HTERT RPE-1 (cell line): ENCODE data around the gene PARD3.
"Not testable (repeated sequence)": the region's sequence is repeated elsewhere in the genome, so short reads cannot be mapped to it uniquely, and the experiment has no call there.

ENCODE experiments used
- in situ Hi-C: fragments of 300-500 bp; cut with MboI; formaldehyde crosslinking; loops from 4 replicates; pipeline ENCODE4 v1.14.3; 2020; ENCODE audit warnings: low sequenced_read_pairs

The PARD3 gene

GRCh38 chr10:34800624-34801023 is 14.5 kb downstream of the PARD3 start:
- in situ Hi-C loops = no loop called here

GRCh38 chr10:34798654-34799053 is 16.4 kb downstream of the PARD3 start:
- in situ Hi-C loops = no loop called here

- in situ Hi-C loops = no loop called here
Measured at GRCh38 chr10:34797155-34797554, 17.9 kb downstream of the PARD3 start.

- in situ Hi-C loops = no loop called here
Measured at GRCh38 chr10:34796133-34796532, 19.0 kb downstream of the PARD3 start.

DNA sequence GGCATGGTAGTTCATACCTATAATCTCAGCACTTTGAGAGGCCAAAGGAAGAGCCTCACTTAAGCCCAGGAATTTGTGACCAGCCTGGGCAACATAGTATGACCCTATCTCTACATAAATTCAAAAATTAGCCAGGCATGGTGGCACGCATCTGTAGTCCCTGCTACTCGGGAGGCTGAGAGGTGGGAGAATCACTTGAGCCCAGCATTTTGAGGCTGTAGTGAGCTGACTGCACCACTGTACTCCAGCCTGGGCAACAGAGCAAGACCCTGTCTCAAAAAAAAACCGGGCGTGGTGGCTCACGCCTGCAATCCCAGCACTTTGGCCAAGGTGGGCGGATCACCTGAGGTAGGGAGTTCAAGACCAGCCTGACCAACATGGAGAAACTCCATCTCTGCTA is 19.8 kb downstream of the PARD3 start:
- in situ Hi-C loops = no loop called here

DNA sequence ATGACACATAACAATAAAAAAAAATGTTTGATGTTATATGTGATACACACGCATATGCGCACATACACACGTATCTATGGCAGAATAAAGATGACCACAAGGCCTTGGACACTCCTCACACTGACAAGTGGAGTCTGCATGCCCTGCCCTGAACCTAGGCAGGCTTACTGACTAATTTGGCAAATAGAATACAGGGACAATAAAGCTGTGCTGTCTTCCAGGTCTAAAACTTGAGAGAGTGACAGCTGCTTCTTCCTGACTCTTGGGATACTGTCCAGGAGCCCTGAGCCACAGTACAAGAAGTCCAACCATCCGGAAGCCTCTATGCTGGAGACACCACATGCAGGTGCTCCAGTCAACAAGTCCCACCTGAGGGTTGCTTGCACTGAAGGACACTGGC is 20.3 kb downstream of the PARD3 start:
- in situ Hi-C loops = no loop called here

GRCh38 chr10:34793581-34793980 is 21.5 kb downstream of the PARD3 start:
- in situ Hi-C loops = not testable (repeated sequence)

GRCh38 chr10:34792881-34793280 is 22.2 kb downstream of the PARD3 start:
- in situ Hi-C loops = no loop called here

- in situ Hi-C loops = no loop called here
Measured at GRCh38 chr10:34791947-34792346, 23.1 kb downstream of the PARD3 start.

- in situ Hi-C loops = no loop called here
Measured at GRCh38 chr10:34791228-34791627, 23.9 kb downstream of the PARD3 start.

DNA sequence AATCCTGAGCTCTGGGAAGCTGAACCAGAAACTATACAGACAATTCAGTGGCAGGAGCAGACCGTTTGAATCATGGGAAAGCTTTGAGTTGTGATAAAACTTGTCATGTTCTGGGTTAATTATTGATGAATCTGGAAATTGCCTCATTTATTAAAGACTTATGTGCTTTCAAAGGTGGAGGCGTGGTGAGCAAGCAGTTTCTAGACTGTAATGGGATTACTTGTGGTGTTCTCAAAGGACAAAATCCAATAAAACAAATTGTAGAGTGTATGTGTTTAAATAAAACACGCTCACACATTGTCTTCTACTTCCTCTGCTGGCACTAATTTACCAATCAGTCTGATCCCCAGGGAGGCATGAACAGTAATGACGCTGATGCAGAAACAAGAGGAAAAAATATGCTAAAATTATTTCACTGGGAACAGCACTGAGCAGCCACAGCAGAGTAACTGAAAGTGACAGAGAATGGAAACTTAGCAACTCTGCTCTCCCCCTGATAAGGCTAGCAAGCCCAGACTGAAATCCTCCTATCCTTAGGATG is 25.1 kb downstream of the PARD3 start:
- in situ Hi-C loops = no loop called here

DNA sequence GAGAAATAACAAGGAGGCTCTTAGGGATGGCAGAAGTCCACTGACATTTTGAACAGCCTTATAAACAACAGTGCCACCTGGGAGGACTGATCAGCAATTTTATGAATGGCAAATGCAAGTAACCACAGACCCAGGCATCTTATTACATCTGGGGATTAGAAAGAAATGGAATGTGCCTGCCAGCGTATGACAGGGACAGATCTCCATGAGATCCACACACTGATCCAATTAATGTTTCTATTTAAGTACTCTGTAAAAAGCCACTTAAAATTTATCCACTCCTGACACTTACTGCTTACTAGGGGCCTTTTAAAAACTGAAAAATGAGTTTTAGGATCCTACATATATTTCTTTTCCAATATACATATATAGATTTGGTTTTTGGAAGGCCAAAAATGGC is 28.6 kb downstream of the PARD3 start:
- in situ Hi-C loops = no loop called here

- in situ Hi-C loops = no loop called here
Measured at GRCh38 chr10:34781711-34782110, 33.4 kb downstream of the PARD3 start.

- in situ Hi-C loops = no loop called here
Measured at GRCh38 chr10:34780818-34781380, 34.2 kb downstream of the PARD3 start.

DNA sequence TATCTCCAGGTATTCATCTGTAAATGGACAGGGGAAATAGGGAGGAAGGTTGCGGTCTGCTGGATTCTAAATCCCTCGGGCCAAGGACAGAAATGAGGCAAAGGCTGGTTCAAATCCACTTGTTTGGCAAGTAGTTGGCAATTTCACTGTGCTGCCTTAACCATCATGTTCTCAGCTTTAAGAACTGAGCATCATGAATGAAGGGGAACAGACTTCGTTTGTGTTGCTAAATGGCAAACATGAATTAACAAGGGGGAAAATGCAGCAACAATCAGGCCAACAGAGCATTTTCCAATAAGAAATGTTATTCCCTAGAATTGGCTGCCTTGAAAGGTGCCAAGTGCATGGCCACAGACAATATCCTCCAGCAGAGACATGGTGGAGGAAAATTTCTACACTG is 36.9 kb downstream of the PARD3 start:
- in situ Hi-C loops = no loop called here

DNA sequence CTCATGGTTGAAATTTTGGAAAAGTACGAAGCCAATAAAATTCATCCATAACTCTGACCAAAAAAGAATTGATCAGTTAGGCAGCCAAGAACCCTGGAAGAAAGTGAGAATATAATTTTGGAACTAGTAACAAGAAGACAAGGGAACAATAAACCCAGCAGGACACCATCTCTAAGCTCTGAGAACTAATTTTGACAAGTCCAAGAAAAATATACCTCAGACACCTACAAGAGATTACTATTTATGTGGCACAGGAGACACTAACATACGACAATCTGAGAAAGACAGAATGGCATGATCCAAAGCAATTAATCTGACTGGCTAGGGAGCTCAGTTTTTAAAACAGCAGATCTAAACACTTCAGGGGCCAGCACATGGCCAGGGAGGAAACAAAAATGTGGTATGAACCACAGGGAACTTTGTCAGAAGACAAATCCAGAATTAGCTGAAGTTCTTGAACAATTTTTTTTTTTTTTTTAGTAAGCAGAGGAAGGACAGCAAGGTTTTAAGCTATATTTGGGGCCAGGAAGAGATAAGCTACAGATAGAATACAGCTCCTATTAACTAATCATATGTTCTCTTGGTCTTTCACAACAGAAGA is 38.9 kb downstream of the PARD3 start:
- in situ Hi-C loops = no loop called here

DNA sequence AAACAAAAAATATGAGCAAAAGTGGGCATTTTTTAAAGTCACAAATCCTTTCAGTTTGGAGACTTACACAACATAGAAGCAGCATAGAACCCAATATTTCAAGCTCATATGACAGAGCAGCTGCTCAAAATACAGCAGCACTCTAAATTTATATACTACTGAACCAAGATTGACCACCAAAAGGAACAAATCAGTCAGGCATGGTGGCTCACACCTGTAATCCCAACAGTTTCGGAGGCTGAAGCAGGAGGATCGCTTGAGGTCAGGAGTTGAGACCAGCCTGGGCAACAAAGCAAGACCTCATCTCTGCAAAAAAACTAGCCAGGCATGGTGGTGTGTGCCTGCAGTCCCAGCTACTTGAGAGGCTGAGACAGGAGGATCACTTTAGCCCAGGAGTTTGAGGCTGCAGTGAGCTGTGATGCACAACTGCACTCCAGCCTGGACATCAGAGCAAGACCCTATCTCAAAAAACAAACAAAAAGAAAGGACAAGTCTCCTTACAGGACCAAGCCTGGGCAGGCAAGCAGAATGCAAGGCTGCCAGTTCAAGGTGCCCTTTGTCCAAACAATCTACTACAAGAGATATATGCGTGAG is 40.0 kb downstream of the PARD3 start:
- in situ Hi-C loops = no loop called here

DNA sequence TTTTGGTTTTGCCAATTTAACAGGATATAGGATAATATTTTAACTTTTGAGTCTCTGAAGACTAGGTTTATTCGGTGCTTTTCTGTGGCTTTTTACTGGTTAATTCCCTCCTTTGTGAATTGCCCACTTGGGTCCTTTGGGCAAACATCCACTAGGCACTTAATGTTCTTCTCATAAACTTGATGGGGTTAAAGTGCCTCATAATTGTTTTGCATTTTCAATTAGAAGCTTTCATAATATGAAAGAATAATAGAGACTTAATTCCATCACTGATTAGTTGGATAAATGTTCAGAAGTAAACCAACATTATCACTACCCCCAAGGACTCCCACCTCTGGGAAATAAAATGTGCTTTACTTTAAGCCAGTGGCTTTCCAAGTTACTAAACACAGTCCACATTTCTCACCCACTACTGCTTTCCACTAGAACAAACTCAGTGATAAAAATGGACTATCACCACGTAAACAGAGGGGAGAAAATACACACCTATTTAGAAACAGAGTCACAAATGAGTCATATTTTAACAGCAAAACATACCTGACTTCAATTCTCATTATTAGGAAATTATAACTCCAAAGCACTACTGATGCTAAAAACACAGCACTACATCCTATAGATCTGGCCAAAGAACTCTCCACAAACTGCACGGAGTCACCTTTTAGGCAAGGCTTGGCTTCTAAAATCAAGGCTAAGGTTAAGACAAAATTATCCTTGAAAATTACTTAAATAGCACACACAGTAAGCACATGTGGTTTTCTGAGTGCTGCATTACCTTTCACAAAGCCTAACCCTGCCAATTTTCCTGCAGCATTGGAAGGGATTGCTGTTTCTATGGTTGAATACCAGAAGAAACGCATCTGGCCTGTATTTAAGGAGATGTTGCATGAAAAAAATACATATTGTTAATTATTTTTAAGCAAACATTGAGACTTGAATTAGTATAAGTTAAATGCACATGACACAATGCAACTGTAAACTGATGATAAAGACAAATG is 41.2 kb downstream of the PARD3 start:
- in situ Hi-C loops = no loop called here

DNA sequence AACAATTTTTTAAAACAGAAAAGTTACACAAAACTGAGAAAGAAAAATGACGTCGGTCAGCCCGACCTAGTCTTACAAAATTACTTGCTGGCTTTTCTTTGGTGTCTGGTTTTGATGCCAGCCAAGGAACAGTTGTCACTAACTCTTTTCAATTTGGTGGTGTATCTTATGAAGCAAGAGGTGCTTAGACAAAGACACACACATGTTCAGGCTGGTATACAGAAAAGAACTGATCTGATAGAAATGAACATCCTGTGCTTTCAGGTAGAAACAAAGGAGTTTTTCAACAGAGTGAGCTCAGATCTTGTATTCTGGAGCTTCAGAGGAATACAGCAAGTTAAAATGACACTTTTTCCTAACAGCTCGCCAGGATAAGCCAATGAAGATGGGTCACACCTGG is 43.6 kb downstream of the PARD3 start:
- in situ Hi-C loops = no loop called here

DNA sequence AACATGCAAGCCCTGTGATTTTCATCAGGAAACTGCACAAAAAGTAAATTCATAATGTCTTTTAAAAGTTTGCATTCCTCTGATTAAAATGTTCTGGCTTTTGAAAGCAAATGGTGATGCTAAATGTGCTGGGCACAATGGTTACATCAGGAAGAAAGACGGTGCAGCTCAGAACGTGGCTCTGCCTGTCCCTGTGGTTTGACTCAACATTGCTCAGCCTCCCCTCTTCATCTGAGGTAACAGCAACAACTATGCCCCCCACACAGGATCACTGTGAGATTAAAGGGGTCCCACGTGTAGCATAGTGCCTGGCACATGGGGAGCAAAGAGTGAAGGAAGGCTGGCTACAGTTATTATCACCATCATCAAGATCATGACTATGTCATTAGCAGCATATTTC is 44.0 kb downstream of the PARD3 start:
- in situ Hi-C loops = no loop called here

DNA sequence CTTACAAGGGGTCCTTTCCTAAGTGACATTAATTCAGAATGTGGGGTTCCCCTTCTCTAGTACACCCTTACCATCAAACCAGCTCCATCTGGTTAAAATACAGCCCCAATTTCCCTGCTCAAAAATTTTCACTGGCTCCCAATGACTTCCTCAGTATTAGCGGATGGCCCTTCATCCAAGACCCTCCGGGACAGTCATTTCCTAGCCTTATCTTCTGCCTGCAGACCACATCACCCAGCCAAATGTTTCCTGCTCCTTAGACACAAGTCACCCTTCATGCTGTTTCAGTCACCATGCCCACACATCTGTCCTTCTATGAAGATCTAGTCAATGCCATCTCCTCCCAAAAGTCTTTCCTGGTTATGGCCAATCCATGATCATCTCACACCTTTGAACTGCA is 45.2 kb downstream of the PARD3 start:
- in situ Hi-C loops = no loop called here
